Measurements from ENCODE around the gene TMEM132C.

The TMEM132C gene

DNA sequence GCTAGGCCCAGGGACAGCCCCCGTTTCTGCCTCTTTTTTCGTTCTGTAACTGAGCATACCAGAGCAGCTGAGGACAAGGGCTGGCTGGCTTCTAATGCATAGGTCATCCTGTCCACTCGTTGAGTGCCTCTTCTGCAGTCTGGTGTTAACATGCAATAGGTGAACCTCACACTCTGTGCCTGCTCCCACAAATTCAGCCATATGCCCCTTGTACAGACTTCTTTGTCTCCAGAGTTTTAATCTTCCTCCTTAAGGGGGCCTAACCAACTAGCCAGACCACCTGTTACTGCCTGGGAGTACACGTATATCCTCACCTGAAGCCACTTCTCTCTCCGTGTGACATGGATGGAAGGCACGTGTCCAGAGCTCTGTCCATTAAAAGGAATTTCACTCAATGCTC is 445.7 kb downstream of the TMEM132C start:
- no peak for DNase-seq (ENCODE audit: low spot score)

DNA sequence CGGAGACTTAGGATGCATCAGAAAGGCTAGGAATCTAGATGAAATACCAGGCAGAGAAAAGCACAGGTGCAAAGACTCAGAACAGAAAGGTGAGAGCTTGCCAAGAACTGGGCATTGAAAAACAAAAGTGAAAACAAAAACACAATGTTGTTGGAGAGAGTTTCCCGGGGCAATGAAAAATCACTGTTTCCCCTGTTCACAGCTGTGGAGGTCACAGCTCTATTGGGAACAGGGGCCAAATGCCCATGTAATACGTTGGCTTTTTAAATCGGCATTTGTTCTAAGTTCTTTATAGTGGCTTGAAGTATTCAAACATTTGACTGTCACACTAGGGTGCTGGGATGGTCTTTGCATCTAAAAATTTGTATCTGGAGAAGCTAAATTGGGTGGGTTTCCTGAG is 448.5 kb downstream of the TMEM132C start:
- no peak for DNase-seq (ENCODE audit: low spot score)

DNA sequence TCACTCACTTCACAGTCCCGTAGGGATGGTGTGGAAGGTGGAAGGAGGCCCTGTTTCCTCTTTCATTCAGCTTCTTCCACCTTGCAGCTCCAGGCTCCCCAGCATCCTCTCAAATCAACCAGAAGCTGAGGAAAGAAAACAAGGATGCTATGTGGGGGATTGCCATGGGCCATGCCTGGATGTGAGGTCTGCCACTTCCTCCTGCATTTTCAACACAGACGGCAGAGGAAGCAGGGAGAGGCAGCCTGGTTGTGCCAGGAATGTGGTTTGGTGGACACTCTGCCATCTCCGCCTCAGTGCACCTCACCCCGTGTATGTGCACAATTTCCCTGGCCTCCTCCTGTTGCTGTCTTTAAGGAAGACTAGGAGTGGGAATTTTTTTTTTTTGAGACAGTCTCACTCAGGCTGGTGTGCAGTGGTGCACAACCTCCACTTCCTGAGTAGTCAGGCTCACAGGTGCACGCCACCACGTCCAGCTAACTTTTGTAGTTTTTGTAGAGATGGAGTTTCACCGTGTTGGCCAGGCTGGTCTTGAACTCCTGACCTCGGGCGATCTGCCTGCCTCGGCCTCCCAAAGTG is 457.6 kb downstream of the TMEM132C start:
- DNase-seq (ENCODE audit: low spot score), result no peak

DNA sequence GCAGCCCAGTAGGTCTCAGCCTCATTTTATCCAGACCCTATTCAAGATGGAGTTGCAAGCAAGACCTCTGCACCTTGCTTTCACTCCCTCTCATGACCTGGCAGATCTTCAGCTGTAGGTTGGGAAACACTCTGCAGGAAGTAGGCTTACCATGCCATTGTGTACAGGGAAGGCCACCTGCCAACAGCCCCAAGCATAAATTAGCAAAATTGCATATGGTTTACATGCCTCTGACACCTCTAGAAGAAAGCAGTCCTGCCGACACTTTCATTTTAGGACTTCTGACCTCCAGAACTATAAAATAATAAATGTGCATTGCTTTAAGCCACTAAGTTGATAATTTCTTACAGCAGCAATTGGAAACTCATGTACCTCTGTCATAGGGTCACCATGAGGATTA is 459.9 kb downstream of the TMEM132C start:
- no peak for DNase-seq (ENCODE audit: low spot score)

DNA sequence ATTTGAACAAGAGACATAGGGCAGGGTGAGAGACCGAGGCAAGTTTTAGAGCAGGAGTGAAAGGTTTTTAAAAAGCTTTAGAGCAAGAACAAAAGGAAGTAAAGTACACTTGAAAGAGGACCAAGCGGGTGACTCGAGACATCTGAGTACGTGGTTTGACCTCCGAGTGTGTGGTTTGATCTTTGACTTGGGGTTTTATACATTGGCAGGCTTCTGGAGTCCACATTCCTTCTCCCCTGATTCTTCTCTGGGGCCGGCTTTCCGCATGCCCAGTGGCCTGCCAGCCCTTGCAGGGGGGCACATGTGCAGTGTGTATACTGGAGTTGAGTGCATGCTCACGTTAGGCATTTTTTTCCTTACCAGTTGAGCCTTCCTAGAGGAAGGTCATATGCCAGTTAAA is 460.5 kb downstream of the TMEM132C start:
- DNase-seq (ENCODE audit: low spot score), result no peak

DNA sequence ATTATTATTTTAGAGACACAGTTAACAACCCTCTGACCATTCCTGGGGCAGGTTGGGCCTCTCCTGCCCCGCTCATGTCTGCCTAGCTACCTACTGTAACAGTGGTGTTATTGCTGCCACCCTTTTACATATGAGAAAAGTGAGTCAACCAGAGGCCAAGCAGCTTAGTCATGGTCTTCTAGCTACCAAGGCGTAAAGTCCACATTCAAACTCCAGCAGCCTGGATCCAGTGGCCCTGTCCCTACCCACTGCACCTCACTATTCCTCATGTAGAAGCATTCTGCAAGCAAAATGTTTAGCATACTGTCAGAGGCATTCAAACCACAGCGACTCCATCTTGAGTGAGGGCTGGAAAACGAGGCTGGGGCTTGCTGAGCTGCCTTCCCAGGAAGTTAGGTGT is 461.0 kb downstream of the TMEM132C start:
- no peak for DNase-seq (ENCODE audit: low spot score)

DNA sequence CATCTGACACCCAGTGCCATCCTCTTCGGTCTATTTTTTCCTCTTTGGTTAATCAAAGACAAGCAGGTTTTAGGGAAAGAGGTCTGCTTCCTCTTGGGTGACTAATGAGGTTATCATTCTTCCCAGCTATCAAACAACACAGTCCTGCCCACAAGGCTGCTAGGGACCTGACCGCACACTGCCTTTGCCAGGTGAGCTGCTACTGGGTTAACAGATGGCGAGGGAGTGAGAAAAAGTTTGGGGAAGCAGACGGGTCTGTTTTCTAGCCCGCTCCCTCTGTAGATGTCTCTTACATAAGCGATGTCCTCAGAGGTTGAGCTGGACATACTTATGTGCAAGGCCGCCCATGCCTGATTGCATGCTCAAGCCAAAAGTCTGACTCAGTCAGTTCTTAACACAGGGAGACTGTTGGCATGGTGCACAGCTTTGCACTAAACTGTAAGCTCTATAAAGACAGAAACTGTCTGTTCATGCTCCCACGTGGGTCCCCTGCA is 462.7 kb downstream of the TMEM132C start:
- DNase-seq (ENCODE audit: low spot score), result no peak

DNA sequence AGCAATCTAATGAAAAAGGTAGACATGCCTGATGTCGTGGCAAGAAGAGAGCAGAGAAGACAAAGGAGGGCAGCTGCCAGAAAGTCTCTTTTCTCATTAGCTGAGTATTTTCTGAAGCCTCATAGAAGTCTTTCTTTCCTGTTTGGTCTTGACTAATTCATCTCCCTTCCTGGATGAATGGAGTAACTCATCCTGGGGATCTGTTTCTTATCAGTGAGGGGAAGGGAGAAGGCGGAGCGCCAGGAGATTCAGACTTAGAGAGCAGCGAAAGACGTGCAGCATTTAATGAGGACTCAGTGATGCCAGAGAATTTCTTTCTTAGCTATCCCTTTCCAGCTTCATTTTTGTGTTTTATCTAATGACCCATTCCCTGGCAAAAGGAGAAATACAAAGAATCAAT is 467.4 kb downstream of the TMEM132C start:
- no peak for DNase-seq (ENCODE audit: low spot score)

DNA sequence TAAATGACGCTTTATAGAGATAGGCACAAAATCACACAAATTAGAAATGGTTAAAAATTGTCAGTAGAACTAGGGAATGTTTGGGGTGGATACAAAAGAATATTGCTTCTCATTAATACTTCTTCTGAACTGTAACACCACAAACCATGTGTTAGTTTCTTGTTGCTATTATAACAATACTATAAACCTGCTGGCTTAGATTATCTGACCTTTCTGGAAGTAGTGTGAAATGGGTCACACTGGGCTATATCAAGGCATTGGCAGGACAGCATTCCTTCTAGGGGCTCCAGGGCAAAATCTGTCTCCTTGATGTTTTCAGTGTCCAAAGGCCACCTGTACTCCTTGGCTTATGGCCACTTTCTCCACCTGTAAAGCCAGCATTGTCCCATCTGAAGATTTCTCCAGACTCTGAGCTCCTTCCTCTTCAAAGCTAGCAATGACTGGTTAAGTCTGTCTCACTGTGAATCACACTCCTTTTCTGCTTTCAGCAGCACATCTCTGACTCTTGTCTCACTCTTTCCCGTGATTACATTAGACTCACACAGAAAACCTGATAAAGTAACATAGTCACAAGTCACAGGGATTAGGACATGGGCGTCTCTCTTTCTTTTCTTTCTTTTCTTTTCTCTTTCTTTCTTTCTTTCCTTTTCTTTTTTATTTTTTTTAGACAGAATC is 470.5 kb downstream of the TMEM132C start:
- DNase-seq (ENCODE audit: low spot score), result no peak

DNA sequence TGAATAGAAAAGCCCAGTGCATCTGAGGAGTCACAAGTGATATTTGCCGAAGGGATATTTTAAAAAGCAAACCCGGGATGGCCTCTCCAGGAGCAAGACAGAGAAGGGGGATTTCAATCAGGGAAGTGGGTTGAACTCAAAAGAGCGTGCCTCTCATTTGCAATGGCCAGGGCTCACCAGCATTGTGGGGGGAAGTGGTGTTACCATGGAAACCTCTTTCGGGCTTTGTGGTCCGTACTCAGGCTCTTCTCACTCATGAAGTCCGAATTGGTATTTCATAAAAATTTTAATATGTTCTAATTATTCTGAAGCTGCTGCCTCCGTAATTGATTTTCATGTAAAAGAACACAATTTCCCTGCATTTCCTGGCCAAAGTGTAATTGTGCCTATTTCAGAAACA is 476.9 kb downstream of the TMEM132C start:
- DNase-seq (ENCODE audit: low spot score), result no peak

DNA sequence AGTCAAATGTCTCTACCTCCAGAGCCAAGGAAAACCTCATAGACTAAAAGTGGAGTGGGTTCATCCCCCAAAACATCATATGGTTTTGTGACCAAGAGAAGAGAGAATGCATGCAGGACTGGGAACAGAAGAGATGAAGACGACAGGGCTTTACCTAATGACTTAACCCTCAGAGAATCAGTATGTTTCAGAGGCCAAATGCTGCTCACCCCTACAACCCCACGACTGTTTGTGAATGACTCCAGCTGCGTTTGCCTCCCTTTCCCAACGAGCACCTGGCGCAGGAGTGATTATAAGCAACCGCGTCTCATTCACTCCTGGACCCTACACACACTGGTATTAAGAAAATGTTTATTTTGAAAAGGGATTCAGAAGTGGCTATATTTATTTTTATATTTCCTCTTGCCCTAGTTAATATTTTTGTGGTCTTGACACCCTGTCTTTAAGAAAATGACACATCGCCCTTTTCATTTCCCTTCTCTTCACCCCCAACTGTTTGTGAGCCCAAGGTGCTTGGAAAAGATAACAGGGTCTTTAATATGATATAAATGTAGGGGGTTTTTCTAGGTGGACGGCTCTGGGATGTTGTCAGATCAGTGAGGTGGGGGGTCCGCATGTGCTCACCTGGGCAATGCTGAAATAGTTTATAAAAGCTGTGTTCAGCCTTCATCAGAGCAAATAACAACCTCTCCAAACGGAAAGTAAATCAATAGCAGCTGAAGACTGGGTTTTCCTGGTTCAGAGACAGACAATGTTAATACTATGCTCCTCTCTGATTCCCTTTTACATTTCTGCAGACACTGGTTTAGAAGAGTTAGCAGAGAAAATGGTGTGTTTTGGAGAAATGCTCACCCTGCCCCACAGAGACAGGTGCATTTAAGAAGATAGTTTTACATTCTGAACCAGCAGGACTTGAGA is 479.1 kb downstream of the TMEM132C start:
- no peak for DNase-seq (ENCODE audit: low spot score)

DNA sequence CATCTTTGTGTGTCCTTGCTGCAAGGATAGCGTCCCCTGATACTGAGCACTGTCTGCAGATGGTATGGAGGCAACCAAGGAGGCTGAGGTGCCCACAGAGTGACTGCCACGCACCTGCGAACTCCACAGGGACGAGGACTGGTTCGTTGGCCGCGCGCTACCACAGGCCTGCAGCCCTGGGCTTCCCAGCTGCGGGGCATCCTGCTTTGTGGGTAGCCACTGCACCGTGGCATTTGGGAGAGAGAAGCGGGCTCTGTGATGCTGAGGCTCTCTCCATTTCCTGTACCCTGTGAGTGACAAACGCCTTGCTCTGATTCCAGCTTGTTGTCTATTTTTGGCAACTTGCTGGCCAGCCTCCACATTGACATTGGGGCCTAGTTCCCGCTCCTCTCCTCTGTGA is 480.5 kb downstream of the TMEM132C start:
- DNase-seq (ENCODE audit: low spot score), result no peak

DNA sequence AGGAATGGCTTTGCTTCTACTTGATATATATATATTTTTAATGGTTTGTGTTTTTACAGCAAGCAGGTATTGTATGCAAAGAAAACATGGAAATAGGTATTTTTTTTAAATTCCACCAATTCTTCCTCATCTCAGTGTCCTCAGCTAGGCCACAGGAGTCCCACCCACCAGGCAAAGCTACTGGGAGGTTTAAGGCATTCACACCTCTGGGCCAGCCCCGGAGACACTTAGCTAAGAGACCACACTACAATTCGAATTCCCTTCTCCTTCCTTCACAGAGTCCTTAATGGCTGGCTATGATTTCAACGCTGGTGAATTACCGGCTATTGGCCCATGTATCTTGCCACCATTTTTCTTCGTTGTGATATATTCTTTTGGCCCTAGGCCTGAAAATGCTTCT is 485.4 kb downstream of the TMEM132C start:
- DNase-seq (ENCODE audit: low spot score), result no peak

DNA sequence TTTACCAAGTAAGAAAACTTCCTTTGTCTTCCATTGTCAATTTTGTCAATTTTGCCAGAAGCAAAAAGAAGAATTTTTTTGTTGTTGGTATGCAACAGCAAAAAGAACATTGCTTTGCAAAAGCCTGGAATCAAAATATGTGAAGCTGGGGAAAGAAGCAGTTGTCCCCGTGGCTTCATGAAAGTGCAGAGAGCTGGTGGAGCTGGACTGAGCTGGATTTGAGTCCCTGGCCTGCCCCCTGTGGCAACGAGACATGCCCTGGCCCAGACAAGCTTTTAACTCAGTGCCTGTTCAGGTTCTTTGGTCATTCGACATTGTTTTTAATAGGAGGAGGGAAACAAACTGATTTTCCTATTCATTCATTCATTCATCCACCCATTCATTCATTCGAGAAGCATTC is 486.5 kb downstream of the TMEM132C start:
- no peak for DNase-seq (ENCODE audit: low spot score)

DNA sequence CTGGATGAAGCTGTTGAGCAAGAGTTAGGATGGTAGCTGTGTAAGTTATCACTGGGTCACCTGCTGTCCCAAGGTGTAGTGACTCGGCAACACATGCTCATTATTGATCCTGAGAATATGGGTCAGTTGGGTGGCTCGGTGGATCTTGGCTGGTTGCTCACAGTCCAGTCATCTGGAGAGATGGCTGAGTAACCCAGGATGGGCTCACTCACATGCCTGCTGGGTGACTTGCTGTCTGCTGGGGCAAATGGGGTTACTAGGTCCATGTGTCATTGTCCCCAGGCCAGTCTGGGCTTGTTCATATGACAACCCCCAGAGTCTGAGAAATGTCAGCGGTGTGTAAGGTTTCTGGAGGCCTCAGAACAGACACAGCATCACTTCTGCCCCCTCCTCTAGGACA is 487.3 kb downstream of the TMEM132C start:
- DNase-seq (ENCODE audit: low spot score), result no peak

DNA sequence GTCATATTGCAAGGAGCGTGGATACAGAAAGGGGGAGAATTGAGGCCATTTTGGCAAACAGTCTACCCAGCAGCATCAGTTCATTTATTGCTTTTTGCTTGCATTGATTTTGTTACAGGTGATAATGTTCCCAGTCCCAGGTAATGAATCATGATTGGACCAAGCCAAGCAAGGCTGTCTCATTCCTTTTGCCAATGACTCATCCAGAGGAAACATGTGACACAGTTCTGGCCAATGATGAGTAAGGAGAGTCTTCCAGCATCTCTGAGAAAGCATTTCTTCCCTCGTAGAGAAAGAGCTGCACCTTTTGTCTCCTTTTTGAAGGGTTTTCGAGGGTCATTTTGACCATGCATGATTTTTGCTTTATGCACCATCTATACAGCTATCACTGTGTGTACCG is 488.6 kb downstream of the TMEM132C start:
- no peak for DNase-seq (ENCODE audit: low spot score)
